RWPE2 (cell line): ENCODE data around the gene PRSS22.

Source experiments
- ATAC-seq: fragments of 200-7000 bp; cut with Tn5 transposase; 3 replicates; pipeline ENCODE4 v1.9.1; 2021; ENCODE audit warnings: low read depth
- DNase-seq: peaks from one replicate; pipeline ENCODE4 v3.0.0-alpha.2; 2020; ENCODE audit warnings: low spot score
- H3K27ac ChIP-seq: fragments of 450-650 bp; 2 replicates; pipeline ENCODE4 v1.5.1; 2017; ENCODE audit warnings: mild to moderate bottlenecking; ENCODE audit not compliant: poor library complexity, severe bottlenecking
- H3K27me3 ChIP-seq: fragments of 250-450 bp; sonication (Bioruptor Pico); 2 replicates; pipeline ENCODE4 v1.5.1; 2021; ENCODE audit warnings: mild to moderate bottlenecking, moderate library complexity; ENCODE audit not compliant: insufficient read depth, poor library complexity, severe bottlenecking
- H3K36me3 ChIP-seq: fragments of 250-450 bp; sonication (Bioruptor Pico); 2 replicates; pipeline ENCODE4 v1.5.1; 2020; ENCODE audit warnings: low read depth, mild to moderate bottlenecking, moderate library complexity
- H3K4me1 ChIP-seq: fragments of 250-450 bp; sonication (Bioruptor Pico); 2 replicates; pipeline ENCODE4 v1.5.1; 2021; ENCODE audit warnings: mild to moderate bottlenecking, moderate library complexity; ENCODE audit not compliant: insufficient read depth, poor library complexity, severe bottlenecking
- H3K4me3 ChIP-seq: fragments of 250-450 bp; sonication (Bioruptor Pico); 2 replicates; pipeline ENCODE4 v1.5.1; 2021; ENCODE audit warnings: mild to moderate bottlenecking, moderate library complexity; ENCODE audit not compliant: severe bottlenecking
- H3K9me3 ChIP-seq: fragments of 250-450 bp; sonication (Bioruptor Pico); 2 replicates; pipeline ENCODE4 v1.5.1; 2021; ENCODE audit warnings: mild to moderate bottlenecking, moderate library complexity; ENCODE audit not compliant: severe bottlenecking
- CTCF ChIP-seq: fragments of 450-650 bp; IDR thresholded peaks from one replicate; pipeline ENCODE4 v1.5.1; 2017; ENCODE audit warnings: mild to moderate bottlenecking, moderate library complexity; ENCODE audit not compliant: poor library complexity, severe bottlenecking

The PRSS22 gene

GRCh38 chr16:2826591-2827373 lies 31.2 kb downstream of the PRSS22 start:
- Histone ChIP-seq H3K27ac (no peak overlapping the region), H3K9me3 (no peaks in the 10 kb centered on the region), H3K4me1 (peaks cover 8% of the 10 kb centered on the region), H3K36me3 (no peaks in the 10 kb centered on the region), H3K4me3 (no peak overlapping the region), H3K27me3 (no peaks in the 10 kb centered on the region)
- no peak for TF ChIP-seq CTCF
- ATAC-seq (no peak), DNase-seq (no peak)

- Histone ChIP-seq H3K9me3 (no peaks in the 10 kb centered on the region), H3K27ac (no peak overlapping the region), H3K4me3 (no peak overlapping the region), H3K27me3 (no peaks in the 10 kb centered on the region), H3K36me3 (no peaks in the 10 kb centered on the region), H3K4me1 (peaks cover 8% of the 10 kb centered on the region)
- TF ChIP-seq CTCF, result no peak
- ATAC-seq (no peak), DNase-seq (no peak)
Observed at GRCh38 chr16:2825906-2826305, 32.1 kb downstream of the PRSS22 start.

- Histone ChIP-seq H3K4me3 (no peak overlapping the region), H3K27me3 (no peaks in the 10 kb centered on the region), H3K4me1 (peaks cover 5% of the 10 kb centered on the region), H3K36me3 (no peaks in the 10 kb centered on the region), H3K27ac (no peak overlapping the region), H3K9me3 (no peaks in the 10 kb centered on the region)
- TF ChIP-seq CTCF, result no peak
- ATAC-seq (no peak), DNase-seq (peak; percentile 43)
Observed at GRCh38 chr16:2825049-2825742, 32.8 kb downstream of the PRSS22 start.

- Histone ChIP-seq H3K9me3 (no peaks in the 10 kb centered on the region), H3K4me3 (no peak overlapping the region), H3K4me1 (no peaks in the 10 kb centered on the region), H3K27me3 (no peaks in the 10 kb centered on the region), H3K36me3 (no peaks in the 10 kb centered on the region), H3K27ac (no peak overlapping the region)
- TF ChIP-seq CTCF, result no peak
- no peak for DNase-seq
- no peak for ATAC-seq
Observed at GRCh38 chr16:2824626-2825025, 33.3 kb downstream of the PRSS22 start.

- Histone ChIP-seq H3K36me3 (no peaks in the 10 kb centered on the region), H3K4me3 (no peak overlapping the region), H3K9me3 (no peaks in the 10 kb centered on the region), H3K27ac (no peak overlapping the region), H3K4me1 (no peaks in the 10 kb centered on the region), H3K27me3 (no peaks in the 10 kb centered on the region)
- no peak for DNase-seq
- no peak for ATAC-seq
- no peak for TF ChIP-seq CTCF
Observed at GRCh38 chr16:2822496-2822895, 35.5 kb downstream of the PRSS22 start.
